NCI-H187 (cell line): ENCODE measurements around the gene CYB561A3.

Source experiments
- DNase-seq, 2 experiments: peaks; one replicate each; lab custom pipeline; 2025; lab: John Stamatoyannopoulos, UW

Gene CYB561A3

DNA sequence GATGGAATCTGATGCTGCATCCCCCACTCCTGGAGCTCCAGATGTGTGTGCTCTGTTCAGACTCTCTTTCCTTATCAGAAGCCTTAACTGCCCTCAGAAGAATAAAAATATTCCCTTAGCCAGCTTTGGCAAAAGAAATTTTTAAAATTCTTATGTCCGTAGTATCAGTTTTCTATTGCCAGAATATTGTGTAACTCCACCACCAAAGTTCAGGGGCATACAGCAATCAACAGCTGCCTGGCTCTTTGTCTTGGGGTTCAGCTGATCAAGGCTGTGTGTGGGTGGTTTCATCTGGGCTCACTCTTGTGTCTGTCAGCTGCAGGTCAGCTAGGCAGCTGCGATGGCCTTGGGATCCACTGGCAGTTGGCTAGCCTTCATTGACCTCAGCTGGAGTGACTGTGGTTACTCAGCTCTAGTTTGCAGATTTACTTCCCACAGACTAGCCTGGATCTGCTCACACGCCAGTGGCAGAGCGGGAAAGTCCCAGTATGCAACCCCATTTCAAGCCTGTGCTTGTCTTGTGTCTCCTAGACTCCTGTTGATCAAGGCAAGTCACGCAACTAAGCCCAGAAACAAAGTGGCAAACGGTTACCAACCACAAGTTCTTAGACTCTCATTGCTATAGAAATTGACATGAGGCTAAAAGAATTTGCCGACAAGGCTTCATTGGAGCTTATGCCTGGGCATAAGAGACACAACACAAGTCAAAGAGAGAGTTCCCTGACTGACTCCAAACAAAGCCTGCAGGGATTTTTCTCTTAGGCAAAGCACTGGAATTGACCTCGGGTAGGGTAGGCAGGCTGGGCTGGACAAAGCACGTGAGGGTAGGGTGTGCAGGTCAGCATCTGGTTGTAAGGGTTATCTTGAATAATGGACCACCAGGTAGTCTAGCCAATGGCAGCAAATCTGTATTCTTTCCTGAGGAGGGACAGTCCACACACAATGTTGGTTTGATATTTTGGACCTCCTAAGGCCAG, 8.0 kb upstream of the CYB561A3 start:
- DNase-seq, result no peak

DNA sequence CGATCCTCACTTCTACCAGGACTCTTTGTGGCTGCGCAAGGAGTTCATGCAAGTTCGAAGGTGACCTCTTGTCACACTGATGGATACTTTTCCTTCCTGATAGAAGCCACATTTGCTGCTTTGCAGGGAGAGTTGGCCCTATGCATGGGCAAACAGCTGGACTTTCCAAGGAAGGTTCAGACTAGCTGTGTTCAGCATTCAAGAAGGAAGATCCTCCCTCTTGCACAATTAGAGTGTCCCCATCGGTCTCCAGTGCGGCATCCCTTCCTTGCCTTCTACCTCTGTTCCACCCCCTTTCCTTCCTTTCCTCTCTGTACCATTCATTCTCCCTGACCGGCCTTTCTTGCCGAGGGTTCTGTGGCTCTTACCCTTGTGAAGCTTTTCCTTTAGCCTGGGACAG, 7.0 kb upstream of the CYB561A3 start:
- DNase-seq, result no peak

DNA sequence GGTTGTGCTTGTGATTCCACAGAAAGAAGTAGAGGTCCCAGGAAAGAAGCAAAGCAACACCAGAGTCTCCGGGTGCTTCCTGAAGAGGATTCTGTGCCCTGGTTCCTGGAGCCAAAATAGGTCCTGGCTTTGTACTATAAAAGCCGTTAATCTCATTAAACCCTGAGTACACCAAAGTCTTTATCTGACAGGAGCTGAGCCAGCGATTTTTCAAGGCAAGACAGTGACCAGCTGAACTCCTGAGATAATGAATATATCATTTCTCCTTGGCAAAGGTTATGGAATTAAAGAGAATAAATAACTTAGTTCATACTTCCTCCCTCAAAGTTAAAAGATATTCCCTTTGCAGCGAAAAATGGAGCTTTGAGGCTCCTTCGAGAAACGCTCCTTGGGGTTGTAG, 5.7 kb upstream of the CYB561A3 start:
- DNase-seq, result no peak

DNA sequence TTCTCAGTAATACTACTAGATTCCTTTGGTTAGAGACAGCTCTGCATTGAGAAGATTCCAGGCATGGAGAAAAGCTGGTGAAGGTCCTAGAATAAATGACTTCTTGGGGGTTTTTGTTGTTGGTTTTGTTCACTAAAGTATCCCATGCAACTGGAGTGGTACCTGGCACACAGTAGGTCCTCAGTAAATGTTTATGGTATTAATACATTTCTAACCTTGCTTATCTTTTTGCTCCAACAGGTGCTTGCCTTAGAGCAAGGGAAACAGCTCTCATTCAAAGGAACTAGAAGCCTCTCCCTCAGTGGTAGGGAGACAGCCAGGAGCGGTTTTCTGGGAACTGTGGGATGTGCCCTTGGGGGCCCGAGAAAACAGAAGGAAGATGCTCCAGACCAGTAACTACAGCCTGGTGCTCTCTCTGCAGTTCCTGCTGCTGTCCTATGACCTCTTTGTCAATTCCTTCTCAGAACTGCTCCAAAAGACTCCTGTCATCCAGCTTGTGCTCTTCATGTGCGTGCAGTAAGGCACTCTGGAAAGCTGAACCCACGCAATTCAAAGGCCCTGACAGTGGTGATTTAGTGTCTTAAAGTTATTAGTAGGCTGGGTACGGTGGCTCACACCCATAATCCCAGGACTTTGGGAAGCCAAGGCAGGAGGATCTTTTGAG, 2.5 kb upstream of the CYB561A3 start:
- no peak for DNase-seq

DNA sequence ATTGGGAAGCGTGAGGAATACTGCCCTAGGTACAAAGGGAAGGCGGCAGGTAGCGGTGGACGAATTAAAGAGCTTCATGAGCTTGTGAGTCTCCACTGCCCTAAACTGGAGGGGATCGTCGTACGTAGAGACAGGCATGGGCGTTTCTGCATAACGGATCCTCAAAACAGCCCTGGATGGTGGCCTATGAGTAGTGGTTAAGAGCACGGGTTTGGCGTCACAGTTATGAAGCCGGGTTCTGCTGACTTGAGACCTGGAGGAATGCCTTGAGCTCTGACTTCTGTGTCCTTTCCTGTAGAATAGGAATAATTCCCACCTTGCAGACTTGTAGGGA, 827 bp upstream of the CYB561A3 start:
- no peak for DNase-seq

- no peak for DNase-seq
Measured at GRCh38 chr11:61361237-61361740, 393 bp downstream of the CYB561A3 start.

DNA sequence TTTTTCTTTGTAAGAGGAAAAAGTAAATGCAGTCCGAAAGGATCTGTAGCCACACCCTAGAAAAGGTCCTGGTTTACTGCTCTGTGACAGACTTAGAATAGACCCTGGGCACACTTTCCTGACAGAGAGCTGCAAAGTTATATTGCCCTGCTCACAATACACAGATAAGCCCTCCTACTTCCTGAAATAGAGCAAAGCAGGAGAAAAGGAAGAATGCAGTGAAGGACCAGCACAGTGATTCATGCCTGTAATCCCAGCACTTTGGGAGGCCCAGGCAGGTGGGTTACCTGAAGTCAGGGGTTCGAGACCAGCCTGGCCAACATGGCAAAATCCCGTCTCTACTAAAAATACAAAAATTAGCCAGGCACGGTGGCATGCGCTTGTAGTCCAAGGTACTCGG, 2.2 kb downstream of the CYB561A3 start:
- DNase-seq, result no peak

GRCh38 chr11:61358566-61358965, 3.1 kb downstream of the CYB561A3 start:
- no peak for DNase-seq

DNA sequence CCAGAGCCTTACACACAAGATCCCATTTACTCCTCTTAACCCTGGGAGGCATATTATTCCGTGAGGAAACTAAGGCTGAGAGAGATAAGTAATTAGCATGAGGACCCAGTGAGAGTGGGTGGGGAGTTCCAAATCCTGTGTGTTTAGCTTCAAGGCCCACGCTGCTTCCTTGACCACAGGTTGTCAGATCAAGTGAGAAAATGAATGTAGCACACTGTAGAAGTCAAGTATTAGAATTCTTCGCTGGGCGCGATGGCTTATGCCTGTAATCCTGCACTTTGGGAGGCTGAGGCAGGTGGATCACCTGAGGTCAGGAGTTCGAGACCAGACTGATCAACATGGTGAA, 3.8 kb downstream of the CYB561A3 start:
- DNase-seq, result no peak

DNA sequence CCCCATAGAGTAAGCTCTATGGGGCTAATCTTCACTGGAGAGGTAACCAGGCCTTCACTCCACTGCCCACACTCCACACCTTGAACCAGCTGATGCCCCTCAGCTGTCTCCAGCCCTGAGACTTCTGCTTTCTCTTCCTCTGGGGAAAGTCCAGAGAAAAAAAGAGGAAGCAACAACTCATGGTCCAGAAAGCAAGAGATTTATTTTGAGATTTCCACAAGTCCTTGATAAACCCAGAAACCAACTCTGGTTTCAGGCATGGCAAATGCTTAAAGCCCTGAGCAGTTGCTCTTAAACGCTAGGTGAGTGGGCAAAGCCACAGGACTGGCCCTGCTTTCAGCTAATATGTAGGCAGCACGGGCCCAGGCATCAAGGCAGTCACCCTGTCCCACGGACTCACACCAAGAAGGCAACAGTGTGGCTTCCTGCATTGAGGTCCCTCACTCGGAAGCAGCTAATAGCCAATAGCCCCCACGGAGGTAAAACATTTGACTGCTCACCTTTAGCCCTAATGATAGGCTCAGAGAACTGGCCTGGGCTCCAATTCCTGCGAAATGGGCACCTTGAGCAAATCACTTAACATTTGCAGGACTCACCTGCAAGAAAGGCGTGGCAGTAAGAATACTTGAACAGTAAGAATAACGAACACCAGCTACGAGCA, 4.3 kb downstream of the CYB561A3 start:
- no peak for DNase-seq

DNA sequence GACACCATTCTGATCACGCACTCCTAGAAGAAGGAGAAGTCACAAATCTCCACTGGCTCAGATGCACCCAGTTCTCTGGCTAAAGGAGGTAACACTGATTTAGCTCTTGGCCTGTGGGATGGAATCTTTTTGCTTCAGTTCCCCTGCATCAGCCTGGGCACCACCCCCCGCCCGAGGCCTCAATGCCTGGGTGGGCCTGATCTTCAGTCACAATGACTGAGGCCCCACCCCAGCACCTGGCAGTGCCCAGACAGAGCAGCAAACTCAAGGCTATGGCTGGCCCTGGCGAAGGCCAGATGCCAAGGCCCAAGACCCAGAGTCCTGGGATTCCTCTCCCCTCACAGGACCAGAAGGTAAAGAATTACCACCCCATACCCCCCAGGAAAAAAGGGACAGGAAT, 5.0 kb downstream of the CYB561A3 start:
- no peak for DNase-seq

GRCh38 chr11:61354208-61354607, 7.5 kb downstream of the CYB561A3 start:
- DNase-seq, result no peak

GRCh38 chr11:61353131-61354067, 8.3 kb downstream of the CYB561A3 start:
- no peak for DNase-seq

- no peak for DNase-seq
Measured at GRCh38 chr11:61352038-61352437, 9.6 kb downstream of the CYB561A3 start.

GRCh38 chr11:61350803-61351202, 10.9 kb downstream of the CYB561A3 start:
- no peak for DNase-seq

DNA sequence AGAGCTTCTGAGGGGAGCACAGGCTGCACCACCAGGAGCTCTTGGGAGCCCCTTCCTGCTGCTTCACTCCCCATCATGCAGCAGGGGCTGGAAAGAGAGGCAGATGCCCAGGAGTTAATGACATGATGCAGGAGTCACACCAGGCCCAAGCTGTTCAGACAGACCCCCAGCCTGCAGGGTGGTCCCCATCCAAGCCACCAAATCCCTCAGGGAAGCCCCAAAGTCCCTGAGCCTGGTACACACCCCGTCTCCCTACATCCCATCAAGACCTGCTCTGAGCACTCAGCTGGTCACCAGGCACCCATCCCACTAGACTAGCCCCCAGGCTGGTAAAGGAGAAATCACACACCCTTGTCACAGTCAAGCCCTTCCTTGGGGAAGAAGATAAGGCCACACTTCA, 11.3 kb downstream of the CYB561A3 start:
- DNase-seq, result no peak

GRCh38 chr11:61349916-61350315, 11.8 kb downstream of the CYB561A3 start:
- DNase-seq, result no peak

GRCh38 chr11:61349189-61349751, 12.4 kb downstream of the CYB561A3 start:
- no peak for DNase-seq

DNA sequence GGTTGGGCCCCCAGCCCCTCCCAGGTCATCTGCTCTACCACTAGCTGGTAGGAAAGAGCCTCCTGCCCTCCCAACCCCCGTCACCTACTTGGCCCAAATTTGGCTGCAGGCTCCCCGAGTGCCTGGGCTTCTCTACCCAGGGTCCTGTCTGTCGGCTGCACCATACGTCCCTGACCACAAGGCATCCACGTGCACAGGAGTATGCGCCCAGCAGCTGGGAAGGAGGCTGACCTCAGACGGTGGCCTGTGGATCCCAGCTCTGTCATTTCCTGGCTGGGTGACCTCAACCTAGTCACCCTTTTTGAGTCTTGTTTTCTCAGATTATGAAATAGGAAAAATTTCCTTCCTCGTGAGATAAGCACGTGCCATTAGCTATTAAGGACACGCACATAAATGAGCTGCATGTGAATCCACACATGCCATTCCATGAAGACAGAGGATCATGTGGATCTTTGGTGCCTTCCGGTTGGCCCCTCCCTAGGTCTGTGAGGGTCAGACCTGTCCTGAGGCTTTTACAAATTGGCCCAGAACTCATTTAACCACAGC, 13.7 kb downstream of the CYB561A3 start:
- DNase-seq, result no peak

DNA sequence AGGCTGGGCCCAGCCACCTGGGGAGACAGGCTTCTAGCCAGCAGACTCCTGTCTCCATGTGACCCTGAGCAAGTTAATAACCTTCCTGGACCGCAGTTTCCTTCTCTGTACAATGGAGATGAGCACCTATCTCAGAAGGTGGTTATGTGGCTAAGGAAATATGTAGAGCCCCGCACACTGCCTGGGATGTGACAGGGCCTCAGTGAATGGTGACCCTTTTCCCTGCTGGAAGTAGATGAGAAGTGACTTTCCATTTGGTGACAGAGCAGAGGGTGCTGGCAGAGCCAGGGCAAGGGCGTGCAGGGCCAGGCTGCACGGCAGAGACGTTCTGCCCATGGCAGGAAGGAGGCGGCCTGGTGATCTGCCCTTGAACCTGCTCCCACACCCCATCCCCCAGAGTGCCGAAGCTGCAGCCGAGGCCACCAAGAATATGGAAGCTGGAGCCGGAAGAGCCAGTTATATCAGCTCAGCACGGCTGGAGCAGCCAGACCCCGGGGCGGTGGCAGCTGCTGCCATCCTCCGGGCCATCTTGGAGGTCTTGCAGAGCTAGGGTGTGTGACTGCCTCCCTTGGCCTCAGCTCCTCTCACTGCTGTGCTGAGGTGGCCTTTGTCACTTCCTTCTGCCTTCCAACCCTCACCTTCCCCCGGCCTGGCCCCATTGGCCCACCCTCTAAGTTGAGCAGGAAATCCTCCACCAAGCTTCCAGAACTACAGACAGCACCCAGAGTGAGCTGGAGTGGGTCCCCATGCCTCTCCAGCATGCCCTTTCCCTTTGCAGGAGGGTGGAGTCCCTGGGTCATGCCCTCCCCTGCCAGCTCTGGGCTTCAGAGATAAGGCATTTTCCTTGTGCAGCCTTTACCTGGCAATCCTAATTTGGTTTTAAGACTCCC, 15.5 kb downstream of the CYB561A3 start:
- no peak for DNase-seq
